K562 (cell line): ENCODE measurements around the gene CACNA1C. TPM values are rescaled to one million over a fixed set of nuclear protein-coding genes. Genes with fewer than 3 reads are reported as not detected.

Experiments used
- ATAC-seq: fragments of 200-7000 bp; cut with Tn5 transposase; 3 replicates; pipeline ENCODE4 v1.9.1; 2020; ENCODE audit warnings: moderate library complexity
- BruUV-seq: library from RNA; stranded (reverse); fragments of 400-500 nt; replicated peaks from 2 replicates; lab custom pipeline; 2021; lab: Mats Ljungman, UMichigan
- CTCF ChIA-PET: fragments of 300-600 bp; formaldehyde crosslinking; extraction: SDS; loops from one replicate; lab custom pipeline; 2021; ENCODE audit warnings: low intra/inter-chr PET ratio; lab: Yijun Ruan, JAX
- POLR2A ChIA-PET: fragments of 300-600, 350-650 bp; sonication (Branson Sonifier 250); formaldehyde crosslinking; extraction: SDS; loops from one replicate; lab custom pipeline; 2021; ENCODE audit warnings: antibody characterized with exemption, inconsistent platforms; lab: Yijun Ruan, JAX
- DNase-seq, 4 experiments: peaks; one replicate each; pipeline versions ENCODE4 v3.0.0 to v3.0.0-alpha.2; 2011 to 2018; ENCODE audit warnings: low spot score in 3 of 4, mixed read lengths in 3 of 4; ENCODE audit errors: extremely low read depth in 1 of 4
- FAIRE-seq: peaks from 2 replicates; lab custom pipeline; 2011; peaks lifted over from hg19 to GRCh38; lab: Jason Lieb, UNC
- H2AFZ ChIP-seq: 2 replicates; pipeline ENCODE4 v1.6.0; 2011; ENCODE audit warnings: low read depth, low read length, control low read depth, inconsistent platforms
- H3K27ac ChIP-seq: fragments of 200-600 bp; 3 replicates; pipeline ENCODE4 v1.8.0; 2011; ENCODE audit warnings: low read depth, mild to moderate bottlenecking, control low read depth, inconsistent platforms, low read length, moderate library complexity, mixed read lengths; ENCODE audit errors: extremely low read depth
- H3K27me3 ChIP-seq, 2 experiments: fragments of 300-600 bp in 1 of 2; 2 replicates in 1 of 2; 3 replicates in 1 of 2; pipeline versions ENCODE4 v1.6.0 to v1.8.0; 2011; ENCODE audit warnings: inconsistent platforms in 2 of 2, low read length in 2 of 2, mild to moderate bottlenecking in 1 of 2, mixed read lengths in 1 of 2, moderate library complexity in 1 of 2; ENCODE audit not compliant: control insufficient read depth in 2 of 2, insufficient read depth in 2 of 2
- H3K36me3 ChIP-seq: fragments of 300-600 bp; 3 replicates; pipeline ENCODE4 v1.8.0; 2011; ENCODE audit warnings: mild to moderate bottlenecking, low read length, inconsistent platforms; ENCODE audit not compliant: control insufficient read depth, insufficient read depth
- H3K4me1 ChIP-seq, 2 experiments: fragments of 200-600 bp in 1 of 2; replicated peaks in 1 of 2; 2 replicates in 1 of 2; 3 replicates in 1 of 2; pipeline versions ENCODE4 v1.5.1 to v1.8.0; 2011; ENCODE audit warnings: inconsistent platforms in 2 of 2, low read length in 2 of 2, mild to moderate bottlenecking in 1 of 2, mixed read lengths in 1 of 2, moderate library complexity in 1 of 2; ENCODE audit not compliant: control insufficient read depth in 2 of 2, insufficient read depth in 2 of 2
- H3K4me2 ChIP-seq: 2 replicates; pipeline ENCODE4 v1.6.1; 2011; ENCODE audit warnings: low read length, control low read depth, inconsistent platforms, mixed read lengths; ENCODE audit not compliant: insufficient read depth
- H3K4me3 ChIP-seq: fragments of 200-600 bp; sonication (generic), shearing (Covaris generic); 2 replicates; pipeline ENCODE4 v1.5.1; 2016; ENCODE audit warnings: control low read depth, inconsistent platforms
- H3K79me2 ChIP-seq: fragments of 200-600 bp; 3 replicates; pipeline ENCODE4 v1.8.0; 2011; ENCODE audit warnings: low read length, inconsistent platforms; ENCODE audit not compliant: control insufficient read depth, insufficient read depth
- H3K9ac ChIP-seq, 2 experiments: 2 replicates each; pipeline versions ENCODE4 v1.6.0 to v1.6.1; 2011; ENCODE audit warnings: low read depth in 2 of 2, low read length in 2 of 2, control low read depth in 1 of 2, inconsistent platforms in 1 of 2, mild to moderate bottlenecking in 1 of 2, mixed read lengths in 1 of 2; ENCODE audit not compliant: insufficient read depth in 1 of 2
- H3K9me1 ChIP-seq: one replicate; pipeline ENCODE4 v1.6.0; 2011; ENCODE audit warnings: inconsistent platforms, mild to moderate bottlenecking, low read length, moderate library complexity; ENCODE audit not compliant: control insufficient read depth, insufficient read depth
- H3K9me3 ChIP-seq: replicated peaks from 2 replicates; pipeline ENCODE4 v1.5.1; 2011; ENCODE audit warnings: low read depth, low read length, inconsistent platforms; ENCODE audit not compliant: control insufficient read depth, insufficient read depth
- H4K20me1 ChIP-seq: replicated peaks from 2 replicates; pipeline ENCODE4 v1.6.1; 2011; ENCODE audit warnings: low read length, inconsistent platforms, mixed read lengths; ENCODE audit not compliant: control insufficient read depth, insufficient read depth
- CEBPB ChIP-seq: fragments of 450-650 bp; IDR thresholded peaks from 2 replicates; pipeline ENCODE4 v1.6.1; 2016; ENCODE audit warnings: missing genetic modification characterization, missing compliant biosample characterization
- MYBL2 ChIP-seq, 2 experiments: fragments of 450-650 bp in 1 of 2; sonication (generic) in 1 of 2; formaldehyde crosslinking in 1 of 2; IDR thresholded peaks; 2 replicates each; pipeline versions ENCODE4 v1.6.1 to v1.8.1; 2017 to 2022; ENCODE audit warnings: borderline replicate concordance in 1 of 2, inconsistent platforms in 1 of 2, low read depth in 1 of 2, mild to moderate bottlenecking in 1 of 2, missing genetic modification reagents in 1 of 2, moderate library complexity in 1 of 2
- RAD21 ChIP-seq, 2 experiments: fragments of 250-450 bp in 1 of 2; fragments of 450-650 bp in 1 of 2; sonication (Bioruptor Pico) in 1 of 2; formaldehyde crosslinking in 1 of 2; IDR thresholded peaks in 1 of 2; conservative IDR thresholded peaks in 1 of 2; 2 replicates each; pipeline versions ENCODE4 v1.4.0 to v1.8.0; 2020 to 2022; ENCODE audit warnings: mild to moderate bottlenecking in 2 of 2, moderate library complexity in 1 of 2
- SAFB ChIP-seq: fragments of 200-400 bp; formaldehyde crosslinking; IDR thresholded peaks from 2 replicates; pipeline ENCODE4 v1.6.1; 2017; ENCODE audit warnings: low read depth, low read length, borderline replicate concordance
- YY1 ChIP-seq, 3 experiments: IDR thresholded peaks; 2 replicates each; pipeline ENCODE4 v1.6.1; 2011; ENCODE audit warnings: low read length in 2 of 3, mild to moderate bottlenecking in 2 of 3, moderate library complexity in 2 of 3, borderline replicate concordance in 1 of 3, control low read depth in 1 of 3, low read depth in 1 of 3; ENCODE audit not compliant: insufficient read depth in 3 of 3, insufficient replicate concordance in 2 of 3, control insufficient read depth in 1 of 3, insufficient read length in 1 of 3; ENCODE audit errors: extremely low read depth in 1 of 3
- ZNF354B ChIP-seq: fragments of 250-450 bp; sonication (Bioruptor Pico); IDR thresholded peaks from 2 replicates; pipeline ENCODE4 v1.4.0; 2020
- WGBS: fragments of 100-300 bp; shearing (Covaris generic); methylation state at CpG from one replicate; pipeline ENCODE4 v1.1.6; 2016; ENCODE audit warnings: low coverage, mixed read lengths; ENCODE audit not compliant: insufficient coverage; ENCODE audit errors: missing lambda C conversion rate; 5-methylcytosine and 5-hydroxymethylcytosine counted together
- in situ Hi-C: fragments of 300-500 bp; cut with MboI; formaldehyde crosslinking; loops from 4 replicates; pipeline ENCODE4 v1.15.0; 2018; ENCODE audit warnings: inconsistent platforms, mixed read lengths
- intact Hi-C: fragments of 100-400 bp; cut with micrococcal nuclease; formaldehyde crosslinking; loops from 2 replicates; pipeline ENCODE4 v1.14.2; 2022
- polyA plus RNA-seq, 8 experiments: library from polyadenylated mRNA; depleted of rRNA in 4 of 8; stranded (reverse) in 5 of 8; unstranded in 3 of 8; fragments of >200 nt; fragmentation: Nextera tagmentation in 2 of 8; fragmentation: Illumina TruSeq in 1 of 8; extraction: Ambion mirVana in 2 of 8; extraction: Trizol in 1 of 8; gene quantifications; 2 replicates each; pipeline versions ENCODE4 v1.2.1 to v1.2.3, GENCODE V29; 2011 to 2014; ENCODE audit warnings: inconsistent platforms in 1 of 8, missing spikeins in 1 of 8
- total RNA-seq, 7 experiments: library from RNA; depleted of rRNA in 6 of 7; stranded (reverse); fragments of >200 nt in 6 of 7; fragmentation: Illumina TruSeq in 2 of 7; extraction: Trizol in 2 of 7; gene quantifications; 2 replicates each; pipeline versions ENCODE4 v1.2.1 to v1.2.3, GENCODE V29; 2011 to 2021; ENCODE audit warnings: low replicate concordance in 1 of 7

CACNA1C gene
- total and polyA plus RNA-seq, 9 of the 15 experiments (the other 6 are each of a cell fraction or from before 2014, with no cell fraction given) = not detected

DNA sequence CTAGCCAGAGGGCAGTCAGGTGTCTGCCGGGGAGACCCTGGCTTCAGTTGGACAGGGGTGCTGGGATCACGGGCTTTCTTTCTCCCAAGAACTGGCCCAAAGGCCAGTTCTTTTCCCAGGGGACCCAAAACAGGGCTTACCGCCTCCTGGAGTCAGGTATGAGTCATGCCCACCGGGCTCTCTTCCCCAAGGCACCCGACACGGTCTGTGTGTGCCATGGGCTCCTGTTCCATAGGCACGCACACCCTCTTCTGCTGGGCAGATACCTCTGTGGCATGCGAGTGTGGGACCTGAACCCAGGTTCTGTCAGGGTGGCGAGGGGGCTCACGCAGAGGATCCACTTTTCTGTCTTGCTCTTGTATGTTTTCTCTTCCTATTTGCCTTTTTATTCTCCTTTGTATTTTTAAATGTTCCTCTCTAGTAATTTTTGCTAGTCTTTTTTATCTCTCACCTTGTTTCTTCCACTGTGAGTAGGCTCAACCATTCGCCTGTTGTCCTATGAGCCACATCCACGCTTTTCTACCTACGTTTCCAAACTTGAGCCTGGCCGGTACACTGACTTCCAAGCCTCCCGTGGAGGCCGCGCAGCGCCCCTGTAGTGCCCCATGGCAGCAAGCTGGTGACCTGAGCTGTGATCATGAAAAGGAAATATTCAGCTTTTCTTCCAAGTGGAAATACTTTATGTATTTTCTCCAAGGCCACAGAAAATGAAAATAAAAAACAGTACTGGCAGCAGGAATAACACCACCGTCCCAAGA is 362.2 kb downstream of the CACNA1C start:
- DNase-seq = no peak
- H3K9me1 ChIP-seq = no peaks in the 10 kb centered on the region
- intact Hi-C loops (no loop called here), in situ Hi-C loops (no loop called here)
- no peaks in the 10 kb centered on the region for H4K20me1 ChIP-seq
- H2AFZ ChIP-seq = no peak overlapping the region
- ChIA-PET POLR2A (no interaction called here), CTCF (no interaction called here)
- ATAC-seq = no peak
- H3K9me3 ChIP-seq = no peaks in the 10 kb centered on the region
- TF ChIP-seq RAD21 (CRISPR knock-in tag; conservative IDR thresholded peaks at IDR 0.05 in 1 of 2, IDR thresholded peaks at IDR 0.05 in 1 of 2) = no peak
- TF ChIP-seq CEBPB = no peak
- no peak for TF ChIP-seq SAFB
- TF ChIP-seq MYBL2 (IDR thresholded peaks at IDR 0.05; ENCODE audit: low read depth) = no peak
- no peak for TF ChIP-seq MYBL2 (CRISPR knock-in tag; IDR thresholded peaks at IDR 0.05; ENCODE audit: borderline replicate concordance)
- TF ChIP-seq YY1 (IDR thresholded peaks at IDR 0.05; ENCODE audit: borderline replicate concordance in 1 of 3, control insufficient read depth in 1 of 3, extremely low read depth in 1 of 3, insufficient read depth in 3 of 3, insufficient read length in 1 of 3, insufficient replicate concordance in 2 of 3, low read depth in 1 of 3, low read length in 2 of 3) = no peak
- TF ChIP-seq ZNF354B (CRISPR knock-in tag) = no peak
- no TSS peak for BruUV-seq
- H3K27ac ChIP-seq = no peak overlapping the region
- no peaks in the 10 kb centered on the region for H3K4me1 ChIP-seq
- peaks cover 4 to 37% of the 10 kb centered on the region in 2 experiments; a peak in 4 of 5 replicates for H3K27me3 ChIP-seq
- WGBS = 0% methylated on average over 19 of the region's 19 CpGs
- no peak overlapping the region for H3K4me2 ChIP-seq
- no peaks in the 10 kb centered on the region for H3K36me3 ChIP-seq
- H3K79me2 ChIP-seq = no peaks in the 10 kb centered on the region
- no peak overlapping the region for H3K4me3 ChIP-seq
- FAIRE-seq = no peak
- no peak overlapping the region for H3K9ac ChIP-seq
